SU-DHL-6 (cell line): Measurements from ENCODE around the gene MED8.

Experiments
- CTCF ChIP-seq: fragments of 200-600 bp; sonication (generic); IDR thresholded peaks from one replicate; pipeline ENCODE4 v1.5.1; 2017; ENCODE audit warnings: antibody characterized with exemption, mild to moderate bottlenecking, low read length, moderate library complexity; ENCODE audit not compliant: insufficient read depth, poor library complexity, severe bottlenecking
- EZH2phosphoT487 ChIP-seq: fragments of 200-600 bp; sonication (generic), shearing (Covaris generic); conservative IDR thresholded peaks from 2 replicates; pipeline ENCODE4 v1.6.1; 2018; ENCODE audit warnings: mild to moderate bottlenecking, antibody characterized with exemption, low read length, moderate library complexity, mixed read lengths

- no peak for TF ChIP-seq CTCF
- no peak for TF ChIP-seq EZH2phosphoT487
Observed at GRCh38 chr1:43405876-43406234, 16.3 kb upstream of the MED8 start.
